GM21360 (cell line): ENCODE data around the gene PFDN2.
"Not testable (repeated sequence)": the region's sequence is repeated elsewhere in the genome, so short reads cannot be mapped to it uniquely, and the experiment has no call there.

Experiments
- ATAC-seq: cut with Tn5 transposase; IDR thresholded peaks from one replicate; pipeline ENCODE4 v1.9.1; 2021; ENCODE audit warnings: mild to moderate bottlenecking, moderate library complexity; ENCODE audit not compliant: unreplicated experiment

The PFDN2 gene

GRCh38 chr1:161139766-161140165 is 21.9 kb upstream of the PFDN2 start:
- no peak for ATAC-seq

GRCh38 chr1:161138431-161138830 is 20.6 kb upstream of the PFDN2 start:
- ATAC-seq = no peak

- ATAC-seq = no peak
Measured at GRCh38 chr1:161137881-161138280, 20.0 kb upstream of the PFDN2 start.

- no peak for ATAC-seq
Measured at GRCh38 chr1:161133220-161133740, 15.4 kb upstream of the PFDN2 start.

GRCh38 chr1:161132410-161133219 is 14.8 kb upstream of the PFDN2 start, which contains the start of gene DEDD:
Gene DEDD, minus strand, starts transcription at chr1:161132667. Its CDS starts 8,205 bp downstream, at chr1:161124462.
- peak; percentile 88 for ATAC-seq

GRCh38 chr1:161131523-161132409 is 13.9 kb upstream of the PFDN2 start:
- no peak for ATAC-seq

- ATAC-seq = no peak
Measured at GRCh38 chr1:161130266-161130665, 12.4 kb upstream of the PFDN2 start.

GRCh38 chr1:161128591-161129420 is 11.0 kb upstream of the PFDN2 start:
- ATAC-seq = no peak

GRCh38 chr1:161127649-161128048 is 9.8 kb upstream of the PFDN2 start:
- no peak for ATAC-seq

- ATAC-seq = no peak
Measured at GRCh38 chr1:161122967-161123366, 5.1 kb upstream of the PFDN2 start.

- ATAC-seq = no peak
Measured at GRCh38 chr1:161121834-161122233, 4.0 kb upstream of the PFDN2 start.

GRCh38 chr1:161121042-161121650 is 3.3 kb upstream of the PFDN2 start:
- ATAC-seq = no peak

- ATAC-seq = peak; percentile 50
Measured at GRCh38 chr1:161119092-161119903, 1.5 kb upstream of the PFDN2 start.

- ATAC-seq = not testable (repeated sequence)
Measured at GRCh38 chr1:161115961-161116360, 1.9 kb downstream of the PFDN2 start.

GRCh38 chr1:161115132-161115711 is 2.6 kb downstream of the PFDN2 start:
- no peak for ATAC-seq

- ATAC-seq = no peak
Measured at GRCh38 chr1:161114556-161114955, 3.3 kb downstream of the PFDN2 start.

GRCh38 chr1:161113915-161114314 is 3.9 kb downstream of the PFDN2 start:
- no peak for ATAC-seq

GRCh38 chr1:161111527-161111926 is 6.3 kb downstream of the PFDN2 start:
- ATAC-seq = no peak

- ATAC-seq = no peak
Measured at GRCh38 chr1:161111117-161111516, 6.7 kb downstream of the PFDN2 start.
